ENCODE measurements around the gene OTOF. TPM values are rescaled to one million over a fixed set of nuclear protein-coding genes. Genes with fewer than 3 reads are reported as not detected.

OTOF gene
- total RNA-seq, 6 experiments from 2014 or later: 0.05 TPM; not detected in 5

GRCh38 chr2:26480566-26481423, 2.9 kb upstream of the OTOF start:
- no peak for DNase-seq
- Mint-ChIP-seq H3K4me3 (no peak overlapping the region), H3K9me3 (no peaks in the 10 kb centered on the region), H3K27ac (no peak overlapping the region), H3K27me3 (ENCODE audit: insufficient read depth) (peaks cover 13% of the 10 kb centered on the region), H3K36me3 (ENCODE audit: low read depth) (no peaks in the 10 kb centered on the region), H3K4me1 (ENCODE audit: low read depth) (peaks cover 9% of the 10 kb centered on the region; the same call in 1 of the 2 replicates)
- TF ChIP-seq, protein P1, sequence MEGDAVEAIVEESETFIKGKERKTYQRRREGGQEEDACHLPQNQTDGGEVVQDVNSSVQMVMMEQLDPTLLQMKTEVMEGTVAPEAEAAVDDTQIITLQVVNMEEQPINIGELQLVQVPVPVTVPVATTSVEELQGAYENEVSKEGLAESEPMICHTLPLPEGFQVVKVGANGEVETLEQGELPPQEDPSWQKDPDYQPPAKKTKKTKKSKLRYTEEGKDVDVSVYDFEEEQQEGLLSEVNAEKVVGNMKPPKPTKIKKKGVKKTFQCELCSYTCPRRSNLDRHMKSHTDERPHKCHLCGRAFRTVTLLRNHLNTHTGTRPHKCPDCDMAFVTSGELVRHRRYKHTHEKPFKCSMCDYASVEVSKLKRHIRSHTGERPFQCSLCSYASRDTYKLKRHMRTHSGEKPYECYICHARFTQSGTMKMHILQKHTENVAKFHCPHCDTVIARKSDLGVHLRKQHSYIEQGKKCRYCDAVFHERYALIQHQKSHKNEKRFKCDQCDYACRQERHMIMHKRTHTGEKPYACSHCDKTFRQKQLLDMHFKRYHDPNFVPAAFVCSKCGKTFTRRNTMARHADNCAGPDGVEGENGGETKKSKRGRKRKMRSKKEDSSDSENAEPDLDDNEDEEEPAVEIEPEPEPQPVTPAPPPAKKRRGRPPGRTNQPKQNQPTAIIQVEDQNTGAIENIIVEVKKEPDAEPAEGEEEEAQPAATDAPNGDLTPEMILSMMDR (IDR thresholded peaks at IDR 0.05): no peak

DNA sequence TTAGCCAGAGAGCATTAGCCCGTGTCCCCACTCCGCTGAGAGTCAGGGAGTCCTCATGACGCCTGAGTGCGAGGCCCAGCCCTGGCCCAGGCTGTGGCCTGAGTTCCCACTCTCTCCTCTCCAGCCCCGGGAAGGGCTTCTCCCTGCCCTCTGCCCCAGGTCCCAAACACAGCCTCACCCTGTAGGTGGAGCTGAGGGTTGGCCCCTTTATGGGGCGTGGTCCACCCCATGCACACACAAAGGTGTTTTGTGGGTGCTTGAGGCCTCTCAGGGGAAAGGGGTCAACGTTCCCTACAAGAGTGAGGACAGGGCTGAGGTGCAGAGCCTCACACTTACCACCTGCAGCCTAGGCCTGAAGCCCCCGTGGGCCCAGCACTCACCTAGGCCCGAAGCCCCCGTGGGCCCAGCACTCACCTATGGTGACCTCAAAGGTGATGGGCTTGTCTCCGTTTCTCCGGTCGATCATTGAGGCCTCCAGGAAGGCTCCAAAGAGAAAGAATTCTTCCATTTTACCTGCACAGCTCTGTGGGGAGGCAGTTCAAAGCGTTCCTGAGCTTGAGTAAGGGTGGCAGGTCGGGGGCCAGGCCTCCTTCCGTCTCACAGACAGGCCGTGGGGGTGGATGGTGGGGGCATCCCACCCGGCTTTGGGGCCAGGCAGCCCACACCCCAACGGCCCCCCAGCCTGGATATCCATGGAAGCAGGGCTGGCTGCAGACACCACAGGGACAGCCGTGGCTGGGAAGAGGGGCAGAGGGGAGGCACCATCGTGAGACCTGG, 2.1 kb upstream of the OTOF start:
- no peaks in the 10 kb centered on the region for H3K36me3 Mint-ChIP-seq (ENCODE audit: low read depth)
- peaks cover 9% of the 10 kb centered on the region; the same call in 1 of the 2 replicates for H3K4me1 Mint-ChIP-seq (ENCODE audit: low read depth)
- no peak overlapping the region for H3K27ac Mint-ChIP-seq
- no peaks in the 10 kb centered on the region for H3K9me3 Mint-ChIP-seq
- TF ChIP-seq, protein P1 (IDR thresholded peaks at IDR 0.05): no peak
- DNase-seq: no peak
- peaks cover 9% of the 10 kb centered on the region for H3K27me3 Mint-ChIP-seq (ENCODE audit: insufficient read depth)
- no peak overlapping the region for H3K4me3 Mint-ChIP-seq

DNA sequence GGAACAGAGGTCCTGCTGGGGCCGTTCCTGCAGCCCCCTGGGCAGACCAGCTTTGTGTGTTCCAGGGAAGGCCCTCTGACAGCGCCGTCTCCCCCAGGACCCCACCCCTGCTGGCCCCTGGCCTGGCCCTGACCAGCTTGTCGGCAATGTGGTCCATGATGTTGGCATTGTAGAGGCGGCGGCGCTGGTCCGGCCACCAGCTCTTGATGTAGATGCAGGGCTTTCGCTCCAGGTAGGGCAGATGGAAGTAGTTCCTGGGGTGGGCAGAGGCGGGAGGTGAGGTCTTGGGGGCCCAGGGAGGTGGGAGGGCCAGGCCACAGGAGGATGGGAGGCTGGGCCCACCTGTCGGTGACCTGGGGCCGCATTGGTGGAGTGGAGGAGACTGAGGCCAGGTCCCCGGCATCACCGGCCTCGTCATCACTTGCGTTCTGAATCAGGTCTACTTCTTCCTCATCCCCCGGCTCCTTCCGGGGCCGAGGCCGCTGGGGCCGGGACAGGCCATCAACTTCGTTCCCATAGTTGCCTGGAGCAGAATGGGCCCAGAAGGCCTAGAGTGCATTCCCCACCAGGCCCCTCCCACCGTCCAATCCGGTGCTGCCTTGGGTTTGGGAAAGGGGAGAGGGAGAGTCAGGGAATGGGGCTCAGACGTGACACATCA, 1.3 kb upstream of the OTOF start:
- no peaks in the 10 kb centered on the region for H3K36me3 Mint-ChIP-seq (ENCODE audit: low read depth)
- H3K27me3 Mint-ChIP-seq (ENCODE audit: insufficient read depth): peaks cover 8% of the 10 kb centered on the region
- no peak overlapping the region for H3K4me3 Mint-ChIP-seq
- no peaks in the 10 kb centered on the region for H3K9me3 Mint-ChIP-seq
- peaks cover 9% of the 10 kb centered on the region; the same call in 1 of the 2 replicates for H3K4me1 Mint-ChIP-seq (ENCODE audit: low read depth)
- no peak for DNase-seq
- no peak overlapping the region for H3K27ac Mint-ChIP-seq
- TF ChIP-seq, protein P1 (IDR thresholded peaks at IDR 0.05): no peak

GRCh38 chr2:26478366-26478765, 442 bp upstream of the OTOF start:
- Mint-ChIP-seq H3K9me3 (no peaks in the 10 kb centered on the region), H3K27ac (no peak overlapping the region; the same call in 1 of the 2 replicates), H3K27me3 (ENCODE audit: insufficient read depth) (peaks cover 6% of the 10 kb centered on the region), H3K4me3 (no peak overlapping the region), H3K4me1 (ENCODE audit: low read depth) (peaks cover 9% of the 10 kb centered on the region; the same call in 1 of the 2 replicates), H3K36me3 (ENCODE audit: low read depth) (no peaks in the 10 kb centered on the region)
- DNase-seq: no peak
- TF ChIP-seq, protein P1 (IDR thresholded peaks at IDR 0.05): no peak

GRCh38 chr2:26477126-26477910, 606 bp downstream of the OTOF start:
- Mint-ChIP-seq H3K36me3 (ENCODE audit: low read depth) (no peaks in the 10 kb centered on the region), H3K4me1 (ENCODE audit: low read depth) (peaks cover 9% of the 10 kb centered on the region; the same call in 1 of the 2 replicates), H3K27ac (peak overlapping the region; percentile 36; the same call in 1 of the 2 replicates), H3K27me3 (ENCODE audit: insufficient read depth) (peaks cover 3% of the 10 kb centered on the region), H3K4me3 (no peak overlapping the region), H3K9me3 (no peaks in the 10 kb centered on the region)
- DNase-seq: no peak
- TF ChIP-seq, protein P1 (IDR thresholded peaks at IDR 0.05): no peak
